NT2/D1 (cell line): ENCODE data around the gene TMEM270.

Experiments
- DNase-seq: peaks from one replicate; pipeline ENCODE4 v3.0.0-alpha.2; 2011; ENCODE audit warnings: low read depth, low spot score
- H3K27me3 ChIP-seq: 2 replicates; pipeline ENCODE4 v1.6.0; 2011; ENCODE audit warnings: mild to moderate bottlenecking; ENCODE audit not compliant: insufficient read length, insufficient read depth
- H3K36me3 ChIP-seq: 2 replicates; pipeline ENCODE4 v1.6.1; 2011; ENCODE audit warnings: mild to moderate bottlenecking, low read length, mixed read lengths; ENCODE audit not compliant: insufficient read depth, insufficient read length
- H3K4me1 ChIP-seq: 2 replicates; pipeline ENCODE4 v1.5.1; 2011; ENCODE audit not compliant: insufficient read depth, insufficient read length
- H3K4me3 ChIP-seq: 2 replicates; pipeline ENCODE4 v1.5.1; 2011; ENCODE audit warnings: low read depth; ENCODE audit not compliant: insufficient read length
- H3K9ac ChIP-seq: 2 replicates; pipeline ENCODE4 v1.6.0; 2011; ENCODE audit warnings: low read depth; ENCODE audit not compliant: insufficient read length
- H3K9me3 ChIP-seq: 2 replicates; pipeline ENCODE4 v1.5.1; 2011; ENCODE audit warnings: mild to moderate bottlenecking, low read length; ENCODE audit not compliant: insufficient read depth
- SUZ12 ChIP-seq: IDR thresholded peaks from 2 replicates; pipeline ENCODE4 v1.6.1; 2011; ENCODE audit not compliant: insufficient read length, insufficient read depth; ENCODE audit errors: extremely low read depth
- YY1 ChIP-seq: IDR thresholded peaks from 2 replicates; pipeline ENCODE4 v1.6.1; 2011; ENCODE audit not compliant: insufficient read length, insufficient read depth
- ZNF274 ChIP-seq: IDR thresholded peaks from 2 replicates; pipeline ENCODE4 v1.6.1; 2011; ENCODE audit warnings: mild to moderate bottlenecking, low read depth, low read length

The TMEM270 gene

DNA sequence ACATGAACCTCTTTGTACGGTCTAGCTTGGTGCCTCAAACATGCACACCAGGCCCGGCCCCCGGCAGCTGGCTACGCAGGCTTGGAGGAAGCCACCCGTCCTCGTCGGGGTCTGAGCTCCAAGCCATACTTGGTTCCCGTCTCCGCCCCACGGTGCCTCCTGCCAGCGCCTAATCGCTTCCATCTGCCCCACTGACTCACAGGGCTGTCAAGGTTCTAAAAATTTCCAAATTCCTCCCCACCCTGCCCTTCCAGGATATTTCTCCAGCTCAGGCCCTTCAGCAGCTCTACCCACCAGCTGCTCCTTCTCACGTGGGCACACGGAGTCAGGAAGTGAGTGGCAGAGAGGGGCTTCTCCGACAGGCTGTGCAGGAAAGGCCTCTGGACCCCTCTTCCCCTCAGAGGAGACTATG, 38.8 kb downstream of the TMEM270 start:
- DNase-seq, result no peak
- TF ChIP-seq SUZ12 (no peak), ZNF274 (no peak), YY1 (no peak)
- Histone ChIP-seq H3K4me1 (peaks cover 16% of the 10 kb centered on the region), H3K9ac (no peak overlapping the region), H3K36me3 (no peaks in the 10 kb centered on the region), H3K4me3 (no peak overlapping the region), H3K27me3 (no peaks in the 10 kb centered on the region), H3K9me3 (peaks cover 18% of the 10 kb centered on the region)

DNA sequence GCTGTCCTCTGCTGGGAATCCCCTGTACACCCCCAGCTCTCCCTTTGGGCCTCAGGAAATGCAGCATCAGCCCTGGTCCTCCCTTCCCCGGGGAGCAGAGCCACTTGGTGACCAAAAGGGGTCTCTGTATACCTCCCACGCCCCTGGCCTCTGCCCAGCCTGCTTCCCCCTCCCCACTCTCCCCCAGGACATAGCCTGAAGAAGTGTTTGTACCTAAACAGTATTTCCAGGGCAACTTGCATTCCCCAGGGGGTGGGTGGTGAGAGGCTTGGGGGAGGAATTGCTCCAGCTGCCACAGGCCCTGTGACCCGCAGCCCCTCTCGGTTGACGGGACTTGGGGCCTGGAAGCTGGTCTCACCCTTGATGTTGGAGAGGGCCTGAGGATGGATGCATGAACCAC, 39.3 kb downstream of the TMEM270 start:
- DNase-seq, result no peak
- no peaks in the 10 kb centered on the region for H3K36me3 ChIP-seq
- no peak overlapping the region for H3K9ac ChIP-seq
- H3K27me3 ChIP-seq, result no peaks in the 10 kb centered on the region
- H3K4me1 ChIP-seq, result peaks cover 16% of the 10 kb centered on the region
- no peak overlapping the region for H3K4me3 ChIP-seq
- TF ChIP-seq SUZ12, result no peak
- no peak for TF ChIP-seq ZNF274
- peaks cover 18% of the 10 kb centered on the region for H3K9me3 ChIP-seq

GRCh38 chr7:73901231-73901822, 40.4 kb downstream of the TMEM270 start:
- no peak for TF ChIP-seq SUZ12
- TF ChIP-seq ZNF274, result no peak
- TF ChIP-seq YY1, result no peak
- Histone ChIP-seq H3K9ac (no peak overlapping the region), H3K27me3 (no peaks in the 10 kb centered on the region), H3K4me3 (no peak overlapping the region), H3K4me1 (peaks cover 16% of the 10 kb centered on the region), H3K36me3 (no peaks in the 10 kb centered on the region), H3K9me3 (peaks cover 7% of the 10 kb centered on the region)
- no peak for DNase-seq

- H3K4me3 ChIP-seq, result no peak overlapping the region
- H3K9me3 ChIP-seq, result 0 out of 2 replicates have a peak, but pooled peaks cover under 1% of the 10 kb centered on the region
- no peaks in the 10 kb centered on the region for H3K27me3 ChIP-seq
- no peak for DNase-seq
- H3K36me3 ChIP-seq, result no peaks in the 10 kb centered on the region
- no peak overlapping the region for H3K9ac ChIP-seq
- H3K4me1 ChIP-seq, result peaks cover 16% of the 10 kb centered on the region
- TF ChIP-seq YY1, result no peak
- TF ChIP-seq ZNF274, result no peak
- no peak for TF ChIP-seq SUZ12
Measured at GRCh38 chr7:73901823-73902597, 41.1 kb downstream of the TMEM270 start.

- H3K9ac ChIP-seq, result no peak overlapping the region
- H3K4me1 ChIP-seq, result peaks cover 16% of the 10 kb centered on the region
- DNase-seq, result no peak
- H3K27me3 ChIP-seq, result no peaks in the 10 kb centered on the region
- TF ChIP-seq YY1 (no peak), SUZ12 (no peak), ZNF274 (no peak)
- no peaks in the 10 kb centered on the region for H3K9me3 ChIP-seq
- no peaks in the 10 kb centered on the region for H3K36me3 ChIP-seq
- no peak overlapping the region for H3K4me3 ChIP-seq
Measured at GRCh38 chr7:73903321-73904218, 42.6 kb downstream of the TMEM270 start.

GRCh38 chr7:73904219-73905137, 43.5 kb downstream of the TMEM270 start:
- no peak overlapping the region for H3K4me3 ChIP-seq
- TF ChIP-seq SUZ12 (no peak), ZNF274 (no peak), YY1 (no peak)
- no peaks in the 10 kb centered on the region for H3K9me3 ChIP-seq
- no peak for DNase-seq
- no peak overlapping the region for H3K9ac ChIP-seq
- no peaks in the 10 kb centered on the region for H3K27me3 ChIP-seq
- peaks cover 18% of the 10 kb centered on the region for H3K4me1 ChIP-seq
- H3K36me3 ChIP-seq, result no peaks in the 10 kb centered on the region
